Ramos (cell line): Measurements from ENCODE around the gene PRKCB.

Experiments
- in situ Hi-C: fragments of 300-500 bp; cut with MboI; formaldehyde crosslinking; loops from one replicate; pipeline ENCODE4 v1.14.3; 2022; ENCODE audit warnings: low sequenced_read_pairs; ENCODE audit not compliant: unreplicated experiment

The PRKCB gene

DNA sequence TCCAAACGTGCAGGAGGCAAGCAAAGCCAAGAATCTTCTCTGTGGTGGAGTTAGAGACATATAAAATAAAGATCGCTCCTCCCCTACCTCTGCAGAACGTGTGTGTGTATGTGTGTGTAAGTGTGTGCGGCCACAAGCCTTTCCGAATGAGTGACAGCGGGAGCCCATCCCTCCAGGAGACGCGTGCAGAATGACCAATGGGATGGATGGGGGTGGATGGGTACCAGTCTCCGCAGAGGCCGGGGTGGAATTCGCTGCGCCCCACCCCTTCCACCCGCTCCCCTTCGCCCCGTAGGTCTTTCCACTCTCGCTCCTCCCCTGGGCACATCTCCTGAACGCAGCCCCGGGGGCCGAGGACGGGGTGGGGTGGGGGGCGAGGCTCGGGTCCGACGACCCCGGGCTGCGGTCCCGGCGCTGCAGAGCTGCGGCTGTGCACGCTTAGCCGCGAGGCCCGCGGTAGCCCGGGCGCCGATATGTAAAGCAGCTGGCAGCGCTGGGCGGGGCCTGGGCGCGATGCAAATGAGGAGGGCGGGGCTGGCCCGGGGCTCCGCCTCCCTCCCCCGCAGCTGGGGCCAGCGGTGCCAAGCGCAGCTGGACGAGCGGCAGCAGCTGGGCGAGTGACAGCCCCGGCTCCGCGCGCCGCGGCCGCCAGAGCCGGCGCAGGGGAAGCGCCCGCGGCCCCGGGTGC lies at the start of gene PRKCB:
PRKCB (plus strand) TSS at position 594 of the 688 bp plus-strand sequence.
- in situ Hi-C loops, result no loop called here

DNA sequence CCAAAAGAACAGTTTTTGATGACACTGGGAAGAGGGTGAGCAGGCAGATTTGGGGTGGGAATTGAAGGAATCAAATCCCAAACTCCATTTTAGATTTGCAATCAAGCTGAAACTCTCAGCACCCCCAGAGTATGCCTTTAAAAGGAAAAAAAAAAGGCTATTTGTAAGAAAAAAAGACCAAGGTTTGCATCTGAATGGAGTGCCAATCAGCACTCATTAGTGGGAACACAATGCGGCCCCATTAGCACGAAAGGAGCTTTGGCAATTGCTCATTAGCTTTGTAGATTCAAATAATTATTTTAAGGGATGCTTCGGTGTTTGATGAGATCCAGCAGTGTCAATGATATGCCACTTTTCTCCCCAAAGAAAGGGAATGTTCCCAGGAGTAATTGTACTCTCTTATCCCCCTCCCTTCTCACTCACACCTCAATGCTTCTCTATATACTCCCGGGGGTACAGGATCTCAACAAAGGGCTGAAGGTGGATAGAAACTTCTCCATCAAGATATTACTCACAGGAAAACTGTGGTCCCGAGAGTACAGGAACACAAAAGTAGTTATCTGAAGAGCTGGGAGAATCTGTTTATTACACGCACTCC lies 48.7 kb upstream of the PRKCB start:
- in situ Hi-C loops, result no loop called here

DNA sequence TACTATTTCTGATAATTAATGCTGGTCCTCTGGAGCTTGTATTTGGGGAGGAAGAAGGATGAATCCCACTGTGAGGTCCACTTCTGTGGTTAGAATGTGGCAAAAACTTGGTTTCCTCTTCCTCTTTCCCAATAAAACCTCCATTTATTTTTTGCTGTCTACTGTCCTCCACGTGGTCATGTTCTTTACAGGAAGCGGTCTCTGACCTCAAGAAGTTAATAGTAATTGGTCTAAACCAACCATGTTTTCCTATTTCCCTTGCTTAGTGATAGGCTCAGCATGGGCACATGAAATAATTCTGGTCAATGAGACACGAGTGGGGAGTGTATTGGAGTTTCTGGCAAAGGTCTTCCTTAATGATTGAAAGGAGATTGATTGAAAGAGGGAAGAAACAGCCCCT lies 47.1 kb upstream of the PRKCB start:
- in situ Hi-C loops, result no loop called here

DNA sequence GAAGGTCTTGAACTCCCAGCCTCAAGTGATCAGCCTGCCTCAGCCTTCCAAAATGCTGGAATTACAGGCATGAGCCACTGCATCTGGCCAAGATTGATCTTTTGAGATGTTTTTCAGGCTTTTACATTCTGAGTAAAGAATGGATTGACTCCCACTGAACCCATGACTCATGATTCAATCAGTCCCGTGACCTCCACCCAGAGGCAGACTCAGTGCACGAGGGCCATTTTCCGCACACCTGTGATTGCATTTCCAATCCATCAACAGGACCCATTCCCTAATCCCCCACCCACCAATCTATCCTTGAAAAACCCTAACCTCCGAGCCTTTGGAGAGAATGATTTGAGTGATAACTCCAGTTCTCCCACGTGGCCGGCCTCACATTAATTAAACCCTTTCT lies 40.4 kb upstream of the PRKCB start:
- in situ Hi-C loops, result no loop called here

DNA sequence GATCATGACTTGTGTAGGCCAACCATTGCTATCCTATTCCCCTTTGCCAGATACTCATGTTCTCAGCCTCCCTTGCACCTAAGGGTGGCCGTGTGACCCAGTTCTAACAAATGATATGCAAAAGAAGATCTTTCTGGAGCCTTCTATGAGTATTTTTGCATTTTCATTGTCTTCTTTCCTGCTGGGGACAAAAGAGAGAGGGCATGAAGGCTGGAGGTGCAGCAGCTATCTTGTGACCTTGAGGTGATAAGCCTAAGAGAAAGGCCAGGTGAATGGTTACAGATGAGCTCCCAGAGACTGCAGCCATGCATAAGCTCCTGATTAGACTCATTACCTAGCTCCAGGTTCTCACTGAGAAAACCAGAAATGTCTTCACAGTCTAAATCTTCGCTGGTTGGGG lies 38.8 kb upstream of the PRKCB start:
- in situ Hi-C loops, result no loop called here

DNA sequence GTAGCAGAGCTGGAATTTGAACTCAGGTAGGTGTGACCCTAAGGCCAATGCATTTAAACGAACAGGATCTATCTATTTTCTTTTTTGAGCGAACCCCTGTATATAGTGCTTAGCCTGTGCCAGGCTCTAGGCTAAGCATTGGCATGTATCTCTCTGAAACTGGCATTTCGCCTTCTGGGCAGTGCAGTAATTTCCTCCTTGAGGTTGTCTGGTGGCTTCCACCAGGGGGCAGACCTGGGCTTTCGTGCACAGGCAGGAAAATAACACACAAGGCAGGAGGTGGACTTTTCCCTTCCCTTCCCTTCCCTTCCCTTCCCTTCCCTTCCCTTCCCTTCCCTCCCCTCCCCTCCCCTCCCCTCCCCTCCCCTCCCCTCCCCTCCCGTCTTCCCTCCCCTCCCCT lies 34.4 kb upstream of the PRKCB start:
- in situ Hi-C loops, result loop anchor here (5.0 to 25.0 kb wide), 2 partner anchors 211 to 711 kb away; no protein-coding TSS in a partner anchor

DNA sequence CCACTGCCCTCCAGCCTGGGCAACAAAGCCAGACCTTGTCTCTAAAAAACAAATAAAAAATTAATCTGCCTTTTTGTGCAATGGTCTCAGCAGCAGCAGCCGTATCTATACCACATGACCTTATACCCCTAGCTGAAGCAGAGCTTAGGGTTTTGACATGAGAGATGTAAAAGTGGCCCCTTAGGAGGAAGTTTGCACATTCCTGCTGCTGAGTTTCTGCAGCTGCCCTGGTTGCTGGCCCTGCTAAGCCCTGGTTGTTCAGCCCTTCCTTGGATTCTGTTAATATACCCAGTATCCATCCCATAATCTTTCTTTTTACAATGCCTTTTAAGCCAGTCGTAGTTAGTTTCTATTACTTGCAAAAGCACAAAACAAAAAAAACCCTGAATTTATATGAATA lies 33.0 kb upstream of the PRKCB start:
- in situ Hi-C loops, result loop anchor here (5.0 to 25.0 kb wide), 2 partner anchors 210 to 710 kb away; no protein-coding TSS in a partner anchor

DNA sequence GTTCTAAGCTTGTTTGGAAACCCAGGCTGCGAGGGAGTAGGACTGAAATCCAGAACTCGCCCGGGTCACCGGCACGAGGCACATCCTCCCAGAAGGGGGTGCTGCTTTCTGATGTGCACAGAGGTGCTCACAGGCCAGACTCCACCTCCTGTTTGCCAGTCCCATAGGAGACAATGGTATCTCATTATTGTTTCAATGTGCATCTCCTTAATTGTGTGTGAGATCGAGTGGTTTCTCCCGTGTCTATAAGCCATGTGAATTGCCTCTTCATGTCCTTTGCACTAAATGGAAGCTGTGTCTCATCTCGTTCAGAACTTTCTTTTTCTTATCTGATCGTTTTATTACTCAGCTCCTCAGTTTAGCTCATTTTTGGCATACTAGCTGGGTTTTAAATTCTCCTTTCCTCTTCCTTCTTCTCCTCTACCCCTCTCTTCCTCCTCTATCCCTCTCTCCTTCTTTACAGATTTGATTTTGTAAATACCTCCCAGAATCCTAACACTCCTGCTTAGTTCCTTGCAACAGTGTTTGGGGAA lies 32.1 kb upstream of the PRKCB start:
- in situ Hi-C loops, result loop anchor here (5.0 to 25.0 kb wide), 2 partner anchors 209 to 709 kb away; no protein-coding TSS in a partner anchor

DNA sequence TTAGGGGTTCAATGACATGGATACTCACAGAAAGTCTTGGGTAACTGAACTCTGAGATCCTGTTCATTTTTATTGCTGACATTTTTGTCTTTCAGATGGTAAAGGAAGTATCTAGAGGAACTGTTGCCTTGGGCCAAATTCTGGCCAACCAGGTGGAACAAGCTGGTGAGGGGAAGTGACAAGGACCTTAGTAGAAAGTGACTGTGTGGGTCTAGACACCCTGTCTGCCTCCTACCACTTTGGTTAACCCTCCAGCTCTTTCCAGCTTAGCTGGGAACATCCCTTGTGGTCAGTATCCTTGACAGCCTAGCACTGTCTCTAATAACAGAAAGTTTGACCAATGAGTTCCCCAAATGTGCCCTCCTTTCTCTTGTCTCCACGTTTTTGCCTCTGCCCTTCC lies 28.8 kb upstream of the PRKCB start:
- in situ Hi-C loops, result loop anchor here (25.0 kb wide), 1 partner anchor 705 kb away; no protein-coding TSS in a partner anchor

DNA sequence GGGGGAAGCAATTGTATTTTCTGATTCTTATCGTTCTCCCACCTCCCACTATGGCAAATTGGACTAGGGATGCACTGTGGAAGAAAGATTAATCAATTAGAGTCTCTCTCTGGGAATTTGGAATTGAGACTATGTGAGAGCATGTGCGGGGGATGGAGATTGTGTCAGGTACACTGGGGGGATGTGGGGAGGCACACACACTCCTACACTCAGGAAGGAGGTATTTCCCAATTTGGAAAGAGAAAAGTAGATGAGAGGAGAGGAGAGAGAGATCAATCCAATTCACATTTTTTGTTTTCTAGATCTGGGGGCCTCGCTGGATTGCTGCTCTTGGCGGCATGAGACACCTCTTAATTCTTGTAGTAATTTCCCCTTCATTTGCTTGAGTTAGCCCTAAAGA lies 14.3 kb upstream of the PRKCB start:
- in situ Hi-C loops, result loop anchor here (25.0 kb wide), 1 partner anchor 691 kb away; no protein-coding TSS in a partner anchor

DNA sequence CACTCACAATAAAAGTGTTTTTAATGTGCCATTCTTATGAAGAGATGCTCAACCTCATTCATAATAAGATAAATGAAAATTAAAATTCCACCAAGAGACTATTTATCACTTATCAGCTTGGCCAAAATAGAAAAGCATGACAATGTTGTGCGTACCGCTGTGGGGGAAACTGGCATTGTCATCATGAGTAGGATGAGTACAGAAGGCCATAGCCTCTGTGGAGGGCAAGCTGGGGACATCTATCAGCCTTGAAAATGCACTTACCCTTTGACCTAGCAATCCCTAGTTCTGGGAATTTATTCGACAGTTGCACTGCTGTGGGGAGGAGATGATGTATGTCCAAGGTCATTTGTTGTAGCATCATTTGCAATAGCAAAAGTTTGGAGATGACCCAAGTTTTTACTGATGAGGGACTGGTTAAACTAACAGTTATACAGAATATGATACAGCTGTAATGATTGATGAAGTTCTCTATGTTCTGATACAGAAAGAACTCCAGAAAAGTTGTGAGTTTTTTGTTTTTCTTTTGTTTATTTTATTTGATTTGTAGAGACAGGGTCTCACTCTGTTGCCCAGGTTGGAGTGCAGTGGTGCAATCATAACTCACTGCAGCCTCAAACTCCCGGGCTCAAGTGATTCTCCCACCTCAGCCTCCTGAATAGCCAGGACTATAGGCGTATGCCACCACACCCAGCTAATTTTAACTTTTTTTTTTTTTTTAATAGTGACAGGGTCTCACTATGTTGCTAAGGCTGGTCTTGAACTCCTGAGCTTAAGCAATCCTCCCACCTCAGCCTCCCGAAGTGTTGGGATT lies 13.7 kb upstream of the PRKCB start:
- in situ Hi-C loops, result loop anchor here (25.0 kb wide), 1 partner anchor 690 kb away; no protein-coding TSS in a partner anchor

DNA sequence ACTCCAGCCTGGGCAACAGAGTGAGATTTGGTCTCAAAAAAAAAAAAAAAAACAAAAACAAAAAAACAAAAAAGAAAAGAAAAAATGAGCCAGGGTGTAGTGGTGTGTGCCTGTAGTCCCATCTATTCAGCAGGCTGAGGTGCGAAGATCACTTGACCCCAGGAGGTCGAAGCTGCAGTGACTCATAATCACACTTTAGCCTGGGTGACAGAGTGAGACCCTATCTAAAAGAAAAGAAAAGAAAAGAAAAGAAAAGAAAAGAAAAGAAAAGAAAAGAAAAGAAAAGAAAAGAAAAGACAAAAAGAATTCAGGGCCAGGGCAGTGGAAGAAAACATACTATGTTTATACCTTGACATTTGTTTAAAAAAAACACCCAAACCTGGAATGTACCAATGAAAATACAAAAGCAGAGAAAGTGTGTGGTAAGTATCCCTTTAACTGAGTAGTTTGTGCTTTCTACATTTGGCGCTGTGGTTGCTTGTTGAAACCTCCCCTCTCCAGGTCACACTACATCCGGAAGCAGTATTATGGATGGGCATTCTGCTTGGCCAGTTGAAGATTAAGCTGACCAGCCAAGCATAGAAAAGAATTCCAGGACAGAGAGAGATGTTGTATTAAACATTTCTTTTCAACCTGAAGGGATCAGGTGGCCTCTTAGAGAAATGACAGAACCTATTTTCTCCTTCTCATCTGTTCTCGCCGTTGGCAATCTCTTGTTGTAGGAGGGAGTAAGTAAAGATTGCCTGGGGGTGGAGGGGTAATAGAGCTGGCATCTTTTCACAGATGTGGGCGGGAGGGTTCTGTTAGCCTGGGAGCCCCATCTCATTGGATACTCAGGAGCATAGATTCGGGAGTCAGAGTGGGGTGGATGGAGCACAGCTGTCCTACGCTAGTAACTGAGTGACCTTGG lies 12.1 kb upstream of the PRKCB start:
- in situ Hi-C loops, result loop anchor here (25.0 kb wide), 1 partner anchor 689 kb away; no protein-coding TSS in a partner anchor

DNA sequence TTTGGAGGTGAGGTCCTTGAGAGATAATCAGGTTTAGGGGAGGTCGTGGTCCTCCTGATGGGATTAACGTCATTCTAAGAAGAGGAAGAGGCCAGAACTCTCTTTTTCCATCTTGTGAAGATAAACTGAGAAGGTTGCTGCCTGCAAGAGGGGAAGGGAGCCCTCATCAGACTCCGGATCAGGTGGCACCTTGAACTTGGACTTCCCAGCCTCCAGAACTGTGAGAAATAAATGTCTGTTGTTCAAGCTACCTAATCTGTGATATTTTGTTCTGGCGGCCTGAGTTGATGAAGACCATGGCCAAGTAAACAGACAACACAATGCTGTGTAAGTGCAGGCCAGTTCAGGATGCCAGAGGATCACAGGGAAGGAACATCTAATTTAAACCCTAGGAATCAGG lies 10.9 kb upstream of the PRKCB start:
- in situ Hi-C loops, result loop anchor here (25.0 kb wide), 1 partner anchor 687 kb away; no protein-coding TSS in a partner anchor

DNA sequence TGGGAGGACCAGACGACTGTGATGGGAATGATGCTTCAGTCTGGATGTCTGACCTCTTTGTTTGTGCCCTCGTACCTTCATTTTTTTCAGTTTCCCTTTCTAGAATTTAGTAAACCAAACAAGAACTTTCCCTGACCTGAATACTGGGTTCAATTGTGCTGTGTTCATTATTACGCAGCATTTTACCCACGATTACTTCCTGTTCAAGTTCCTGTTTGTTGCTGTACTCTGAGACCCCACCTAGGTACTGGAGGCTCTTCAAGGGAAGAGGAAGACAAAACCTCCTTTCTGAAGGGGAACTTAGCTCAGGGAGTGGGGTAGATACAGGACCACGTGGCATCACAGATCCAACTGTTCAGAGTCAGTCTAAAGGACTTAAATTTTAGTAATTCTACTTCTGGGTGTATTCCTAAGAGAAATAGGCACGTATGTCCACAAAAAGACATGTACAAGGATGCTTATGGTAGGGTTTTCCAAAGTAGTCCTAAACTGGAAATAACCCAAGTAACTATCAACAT lies 9.2 kb upstream of the PRKCB start:
- in situ Hi-C loops, result no loop called here

DNA sequence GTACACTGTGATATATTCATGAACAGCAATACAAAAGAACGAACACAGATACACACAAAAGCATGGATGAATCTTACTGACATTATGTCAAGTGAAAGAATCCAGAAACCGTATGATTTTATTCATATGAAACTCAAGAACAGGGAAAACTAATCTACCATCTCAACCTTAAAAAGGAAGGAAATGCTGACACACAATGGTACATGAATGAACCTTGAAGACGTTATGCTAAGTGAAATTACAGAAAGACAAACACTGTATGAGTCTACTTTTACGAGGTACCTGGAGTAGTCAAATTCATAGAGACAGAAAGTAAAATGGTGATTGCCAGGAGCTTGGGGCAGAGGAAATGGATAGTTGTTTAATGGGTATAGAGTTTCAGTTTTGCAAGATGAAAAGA lies 8.7 kb upstream of the PRKCB start:
- in situ Hi-C loops, result no loop called here

DNA sequence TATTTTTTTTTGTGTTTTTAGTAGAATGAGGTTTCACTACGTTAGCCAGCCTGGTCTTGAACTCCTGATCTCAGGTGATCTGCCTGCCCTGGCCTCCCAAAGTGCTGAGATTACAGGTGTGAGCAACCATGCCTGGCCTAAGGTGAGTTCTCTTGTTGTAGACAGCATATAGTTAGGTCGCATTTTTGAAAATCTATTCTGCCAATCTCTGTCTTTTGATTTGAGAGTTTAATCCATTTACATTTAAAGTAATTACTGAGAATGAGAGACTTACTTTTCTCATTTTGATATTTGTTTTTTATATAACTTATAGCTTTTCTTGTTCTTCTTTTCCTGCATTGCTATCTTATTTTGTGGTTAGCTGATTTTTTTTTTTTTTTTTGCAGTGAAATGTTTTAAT lies 6.3 kb upstream of the PRKCB start:
- in situ Hi-C loops, result no loop called here

DNA sequence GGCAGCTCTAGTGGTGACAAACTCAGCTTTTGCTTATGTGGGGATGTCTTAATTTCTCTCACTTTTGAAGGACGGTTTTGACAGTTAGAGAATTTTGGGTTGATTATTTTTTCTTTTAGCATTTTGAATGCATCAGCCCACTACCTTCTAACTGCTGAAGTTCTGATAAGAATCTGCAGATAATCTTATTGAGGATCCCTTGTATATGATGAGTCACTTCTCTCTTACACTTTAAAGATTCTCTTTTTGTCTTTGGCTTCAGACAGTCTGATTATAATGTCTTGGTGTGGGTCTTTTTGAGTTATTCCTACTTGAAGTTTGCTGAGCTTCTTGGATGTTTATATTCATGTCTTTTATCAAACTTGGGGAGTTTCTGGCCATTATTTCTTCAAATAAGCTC lies 5.5 kb upstream of the PRKCB start:
- in situ Hi-C loops, result no loop called here

DNA sequence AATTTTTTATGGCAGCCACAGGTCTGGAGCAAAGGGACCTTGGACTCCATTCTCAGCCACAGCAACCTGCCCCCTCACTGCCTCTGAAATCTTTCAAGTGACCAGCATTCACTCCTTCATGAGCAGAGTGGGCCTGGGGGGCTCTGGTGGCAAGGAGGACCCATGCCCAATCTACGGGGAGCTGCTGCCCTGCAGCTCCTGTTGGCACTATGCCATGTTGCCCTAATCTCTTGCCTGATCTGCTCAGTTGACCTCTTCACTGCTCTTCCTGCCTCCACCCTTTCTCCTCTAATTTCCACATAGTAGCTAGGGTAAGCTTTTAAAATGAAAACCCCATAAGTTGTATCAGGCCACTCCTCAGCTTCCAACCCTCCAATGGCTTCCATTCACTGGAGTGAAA lies 2.9 kb upstream of the PRKCB start:
- in situ Hi-C loops, result no loop called here

DNA sequence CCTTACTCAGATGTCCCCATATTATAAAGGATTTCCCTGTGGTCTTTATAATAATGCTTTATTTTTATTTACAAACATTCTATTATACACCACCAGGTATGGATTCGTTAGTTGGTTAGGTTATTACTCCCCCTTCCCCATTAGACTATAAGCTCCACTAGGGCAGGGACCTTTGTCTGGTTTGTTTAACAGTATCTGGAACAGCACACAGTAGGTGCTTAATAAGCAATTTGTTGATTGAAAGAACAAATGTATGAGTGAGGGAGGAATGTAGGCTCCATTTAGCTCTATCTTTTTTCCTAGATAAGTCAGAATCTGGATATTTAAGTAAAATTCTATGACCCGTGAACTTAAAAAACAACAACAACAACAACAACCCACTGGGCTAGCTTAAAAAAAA lies 2.3 kb upstream of the PRKCB start:
- in situ Hi-C loops, result no loop called here
